ENCODE measurements around the gene HOXD10.

DNA sequence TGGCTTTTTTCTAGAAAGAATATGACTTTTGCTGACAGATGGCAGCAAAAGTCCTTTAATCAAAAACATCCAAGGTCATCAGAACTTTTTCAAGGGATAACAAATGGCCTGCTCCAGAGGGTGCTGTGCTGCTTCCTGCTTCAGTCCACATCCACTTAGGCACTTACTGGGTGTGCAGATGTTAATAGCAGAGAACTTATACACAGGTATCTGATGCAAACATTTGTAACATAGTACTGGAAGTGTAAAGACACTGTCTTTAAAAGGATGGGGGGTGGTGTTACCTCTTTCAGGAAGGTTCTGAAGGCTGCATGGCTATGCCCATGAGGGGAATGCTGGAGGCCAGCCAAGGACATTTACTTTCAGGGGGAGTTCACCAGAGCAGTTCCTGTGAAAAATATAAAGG, 18.5 kb downstream of the HOXD10 start:
- TF ChIP-seq, protein P1, sequence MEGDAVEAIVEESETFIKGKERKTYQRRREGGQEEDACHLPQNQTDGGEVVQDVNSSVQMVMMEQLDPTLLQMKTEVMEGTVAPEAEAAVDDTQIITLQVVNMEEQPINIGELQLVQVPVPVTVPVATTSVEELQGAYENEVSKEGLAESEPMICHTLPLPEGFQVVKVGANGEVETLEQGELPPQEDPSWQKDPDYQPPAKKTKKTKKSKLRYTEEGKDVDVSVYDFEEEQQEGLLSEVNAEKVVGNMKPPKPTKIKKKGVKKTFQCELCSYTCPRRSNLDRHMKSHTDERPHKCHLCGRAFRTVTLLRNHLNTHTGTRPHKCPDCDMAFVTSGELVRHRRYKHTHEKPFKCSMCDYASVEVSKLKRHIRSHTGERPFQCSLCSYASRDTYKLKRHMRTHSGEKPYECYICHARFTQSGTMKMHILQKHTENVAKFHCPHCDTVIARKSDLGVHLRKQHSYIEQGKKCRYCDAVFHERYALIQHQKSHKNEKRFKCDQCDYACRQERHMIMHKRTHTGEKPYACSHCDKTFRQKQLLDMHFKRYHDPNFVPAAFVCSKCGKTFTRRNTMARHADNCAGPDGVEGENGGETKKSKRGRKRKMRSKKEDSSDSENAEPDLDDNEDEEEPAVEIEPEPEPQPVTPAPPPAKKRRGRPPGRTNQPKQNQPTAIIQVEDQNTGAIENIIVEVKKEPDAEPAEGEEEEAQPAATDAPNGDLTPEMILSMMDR (IDR thresholded peaks at IDR 0.05) = no peak
- TF ChIP-seq POLR2A (IDR thresholded peaks at IDR 0.05) = no peak
- no peak for TF ChIP-seq POLR2AphosphoS5 (IDR thresholded peaks at IDR 0.05)
- no peak for TF ChIP-seq EP300 (IDR thresholded peaks at IDR 0.05)
